ENCODE results near the gene SLCO2A1.

SLCO2A1 gene

DNA sequence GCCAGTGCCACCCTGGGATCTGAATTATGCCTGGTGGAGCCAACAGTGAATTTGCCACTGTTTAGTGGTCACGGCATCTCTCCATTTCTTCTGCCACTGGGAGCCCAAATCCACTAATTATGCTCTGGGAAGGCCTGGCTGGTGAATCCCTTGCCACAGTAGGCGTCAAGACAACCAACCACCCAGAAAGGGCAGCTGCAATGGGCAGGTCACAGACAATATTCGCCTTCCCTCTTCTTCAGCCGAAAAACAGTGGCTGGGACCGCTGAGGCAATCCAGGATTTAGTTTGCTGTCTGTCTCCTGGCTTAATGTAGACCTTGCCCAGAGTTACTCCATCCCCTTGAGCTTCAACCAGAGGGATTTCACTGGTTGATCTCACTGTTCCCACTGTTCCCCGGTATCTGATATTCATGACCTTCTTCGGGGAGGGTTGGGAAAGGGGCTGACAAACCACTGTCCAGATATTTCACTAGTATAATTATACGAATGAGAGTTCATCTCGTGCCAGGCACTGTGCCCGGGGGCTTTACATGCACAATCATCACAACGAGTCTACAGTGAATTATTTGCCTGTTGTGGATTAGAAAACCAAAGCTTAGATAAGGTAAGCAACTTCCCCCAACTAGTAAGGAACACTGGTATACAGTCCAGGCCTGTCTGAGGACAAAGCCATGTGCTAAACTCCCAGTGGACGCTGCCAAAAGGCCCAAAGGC, 84.2 kb downstream of the SLCO2A1 start:
- no peak overlapping the region for H3K4me3 ChIP-seq (ENCODE audit: low read depth, low read length)
- no peak for DNase-seq (ENCODE audit: low read depth)
- TF ChIP-seq, protein P1, sequence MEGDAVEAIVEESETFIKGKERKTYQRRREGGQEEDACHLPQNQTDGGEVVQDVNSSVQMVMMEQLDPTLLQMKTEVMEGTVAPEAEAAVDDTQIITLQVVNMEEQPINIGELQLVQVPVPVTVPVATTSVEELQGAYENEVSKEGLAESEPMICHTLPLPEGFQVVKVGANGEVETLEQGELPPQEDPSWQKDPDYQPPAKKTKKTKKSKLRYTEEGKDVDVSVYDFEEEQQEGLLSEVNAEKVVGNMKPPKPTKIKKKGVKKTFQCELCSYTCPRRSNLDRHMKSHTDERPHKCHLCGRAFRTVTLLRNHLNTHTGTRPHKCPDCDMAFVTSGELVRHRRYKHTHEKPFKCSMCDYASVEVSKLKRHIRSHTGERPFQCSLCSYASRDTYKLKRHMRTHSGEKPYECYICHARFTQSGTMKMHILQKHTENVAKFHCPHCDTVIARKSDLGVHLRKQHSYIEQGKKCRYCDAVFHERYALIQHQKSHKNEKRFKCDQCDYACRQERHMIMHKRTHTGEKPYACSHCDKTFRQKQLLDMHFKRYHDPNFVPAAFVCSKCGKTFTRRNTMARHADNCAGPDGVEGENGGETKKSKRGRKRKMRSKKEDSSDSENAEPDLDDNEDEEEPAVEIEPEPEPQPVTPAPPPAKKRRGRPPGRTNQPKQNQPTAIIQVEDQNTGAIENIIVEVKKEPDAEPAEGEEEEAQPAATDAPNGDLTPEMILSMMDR (conservative IDR thresholded peaks at IDR 0.05; ENCODE audit: low read depth, low read length), result no peak

DNA sequence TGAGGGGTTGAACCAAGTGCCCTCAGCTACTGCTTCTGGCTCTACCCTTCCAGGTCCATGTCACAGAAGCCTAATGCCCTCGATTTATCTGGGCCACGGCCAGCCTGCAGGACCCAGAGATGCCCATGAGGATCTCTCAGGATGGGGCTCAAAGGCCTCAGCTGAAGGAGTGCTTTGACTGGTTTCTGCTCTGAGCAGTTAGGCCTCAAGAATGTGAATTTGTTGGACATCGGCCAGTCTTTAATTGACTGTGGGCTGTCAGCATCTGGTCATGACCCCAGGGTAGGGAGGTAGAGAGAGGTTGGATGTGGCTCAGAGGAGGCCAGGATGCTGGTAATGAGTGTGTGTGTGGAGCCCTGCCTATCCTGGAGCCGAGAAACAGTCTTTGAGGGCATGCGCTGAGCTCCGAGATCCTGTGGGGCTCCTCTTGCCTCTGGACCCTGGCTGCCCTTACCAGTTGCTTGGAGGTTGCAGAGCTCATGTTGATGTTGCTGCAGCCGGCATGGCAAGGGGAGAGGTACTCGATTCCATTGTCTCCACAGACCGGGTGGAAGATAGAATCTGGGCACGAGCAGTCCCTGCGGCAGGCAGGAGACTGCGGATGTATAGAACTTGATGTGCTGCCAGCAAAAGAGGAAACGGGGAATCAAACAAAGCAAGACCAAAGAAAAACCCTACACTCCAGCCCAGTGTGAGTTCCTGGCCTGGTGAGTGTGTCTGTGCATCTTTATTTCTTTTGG, 84.9 kb downstream of the SLCO2A1 start:
- TF ChIP-seq, protein P1 (conservative IDR thresholded peaks at IDR 0.05; ENCODE audit: low read depth, low read length), result no peak
- peak overlapping the region; percentile 14 for H3K4me3 ChIP-seq (ENCODE audit: low read depth, low read length)
- DNase-seq (ENCODE audit: low read depth), result peak; percentile 97

DNA sequence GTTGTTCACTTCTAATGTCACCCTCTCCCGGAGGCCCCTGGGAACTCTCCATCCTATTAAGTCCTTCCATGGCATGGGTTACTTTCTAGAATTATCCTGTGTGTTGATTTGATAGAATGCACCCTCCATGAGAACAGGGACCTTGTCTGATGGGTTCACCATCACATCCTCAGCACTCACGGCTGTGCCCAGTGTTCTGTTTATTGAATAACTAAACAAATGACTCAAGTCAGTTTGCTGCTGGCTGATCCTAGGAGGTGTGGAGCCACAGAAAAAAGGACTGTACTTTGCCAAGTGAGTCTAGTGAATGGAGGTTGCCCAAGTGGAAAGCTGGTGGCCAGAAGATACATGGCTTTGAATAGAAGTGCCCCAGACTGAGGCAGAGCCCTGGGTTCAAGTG, 85.5 kb downstream of the SLCO2A1 start:
- H3K4me3 ChIP-seq (ENCODE audit: low read depth, low read length), result no peak overlapping the region
- TF ChIP-seq, protein P1 (conservative IDR thresholded peaks at IDR 0.05; ENCODE audit: low read depth, low read length), result no peak
- DNase-seq (ENCODE audit: low read depth), result peak; percentile 51

DNA sequence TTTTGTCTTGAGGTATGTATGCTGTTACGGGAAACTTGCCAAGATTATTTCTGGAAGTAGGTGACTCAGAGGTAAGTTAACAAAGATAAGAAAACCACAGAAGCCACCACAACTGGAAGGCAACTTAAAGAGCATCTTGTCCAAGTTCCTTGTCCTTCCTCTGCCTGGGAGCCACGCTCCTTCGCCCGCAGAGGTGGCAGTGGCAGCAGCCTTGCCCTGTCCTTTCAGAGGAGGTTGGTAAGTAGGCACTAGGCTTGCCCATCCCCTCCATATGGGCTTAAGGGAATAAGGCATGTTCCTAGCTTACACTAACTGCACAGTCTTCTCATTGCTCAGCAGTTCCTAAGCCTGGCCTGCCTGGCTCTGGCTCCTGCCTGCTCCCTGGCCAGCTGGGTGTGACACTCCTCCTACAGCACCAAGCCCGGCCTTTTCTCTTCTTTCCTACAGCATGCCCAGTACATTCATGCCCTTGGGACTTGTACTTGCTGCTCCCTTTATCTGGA, 86.0 kb downstream of the SLCO2A1 start:
- H3K4me3 ChIP-seq (ENCODE audit: low read depth, low read length), result no peak overlapping the region
- DNase-seq (ENCODE audit: low read depth), result peak; percentile 98
- TF ChIP-seq, protein P1 (conservative IDR thresholded peaks at IDR 0.05; ENCODE audit: low read depth, low read length), result no peak

DNA sequence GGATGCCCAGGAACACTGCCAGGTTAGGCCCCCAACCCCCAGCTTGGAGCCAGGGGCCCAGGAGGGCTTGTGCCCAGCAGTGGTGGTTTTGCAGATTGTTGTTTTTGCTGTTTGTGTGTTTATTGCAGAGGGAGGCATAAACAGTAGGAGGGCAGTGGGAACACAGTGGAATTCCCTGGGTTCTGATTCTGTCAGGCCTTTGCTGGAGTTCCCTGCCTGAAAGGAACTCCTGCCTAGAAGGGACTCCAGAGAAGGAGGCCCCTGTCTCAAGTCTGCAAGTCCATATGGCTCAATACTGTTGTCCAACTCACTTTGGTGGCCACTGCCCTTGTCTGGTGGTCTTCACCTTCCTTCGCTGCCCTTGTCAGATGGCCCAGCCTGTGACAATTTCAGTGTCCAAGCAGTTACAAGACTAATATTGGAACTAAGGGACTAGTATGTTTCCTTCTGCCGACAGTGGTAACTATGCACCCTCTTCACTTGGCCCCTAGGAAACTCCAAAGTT, 86.6 kb downstream of the SLCO2A1 start:
- TF ChIP-seq, protein P1 (conservative IDR thresholded peaks at IDR 0.05; ENCODE audit: low read depth, low read length), result no peak
- no peak overlapping the region for H3K4me3 ChIP-seq (ENCODE audit: low read depth, low read length)
- DNase-seq (ENCODE audit: low read depth), result no peak

DNA sequence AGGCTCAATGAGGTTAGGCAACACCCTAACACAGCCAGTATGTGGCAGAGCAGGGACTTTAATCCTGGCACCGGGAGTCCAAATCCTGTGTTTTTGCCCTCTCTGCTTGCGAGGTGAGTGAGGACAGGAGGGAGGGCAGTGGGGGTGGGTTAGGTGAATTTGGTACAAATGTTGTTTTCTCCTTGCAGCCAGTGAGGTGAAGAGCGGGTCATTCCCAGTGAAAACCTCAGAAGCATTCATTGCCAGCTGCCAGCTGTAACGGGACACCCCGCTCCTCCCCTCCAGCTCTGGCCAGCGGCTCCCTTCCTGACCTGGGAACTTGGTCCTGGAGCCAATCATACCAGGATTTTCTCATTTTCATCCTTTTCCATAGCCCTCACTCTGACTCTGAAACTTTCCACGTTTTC, 88.3 kb downstream of the SLCO2A1 start:
- H3K4me3 ChIP-seq (ENCODE audit: low read depth, low read length), result no peak overlapping the region
- DNase-seq (ENCODE audit: low read depth), result peak; percentile 74
- TF ChIP-seq, protein P1 (conservative IDR thresholded peaks at IDR 0.05; ENCODE audit: low read depth, low read length), result peak; percentile 22

Data from choroid plexus epithelial cell (primary cell).